ENCODE results near the gene RPTN.

RPTN gene

DNA sequence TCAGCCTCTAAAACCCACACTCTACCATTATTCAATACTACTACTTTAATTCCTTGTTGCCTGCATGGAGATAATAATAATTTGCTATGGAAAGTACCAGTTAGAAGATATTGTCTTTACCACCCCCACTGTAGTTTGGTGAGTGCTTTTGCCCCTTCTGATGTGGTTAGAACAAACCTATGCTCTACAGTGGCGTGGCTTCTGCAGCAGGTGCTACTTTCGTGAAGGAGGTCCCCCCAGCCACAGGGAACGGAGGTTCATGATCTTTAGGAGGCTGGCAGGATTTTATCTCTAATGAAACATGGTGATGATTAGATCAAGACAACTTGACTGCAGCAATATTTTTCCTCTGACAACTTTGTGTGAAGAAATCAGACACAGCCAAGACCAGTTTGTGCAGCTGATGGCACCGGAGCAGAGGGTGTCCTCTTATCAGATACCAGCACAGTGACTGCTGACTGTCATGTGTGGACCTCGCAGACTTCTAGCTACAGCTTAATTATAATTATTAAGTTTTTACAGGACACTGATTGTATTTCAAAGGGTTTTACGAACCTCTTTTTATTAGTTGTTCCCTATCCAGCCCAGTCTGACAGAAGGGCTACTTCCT, 33.1 kb downstream of the RPTN start:
- no peak for DNase-seq
- no peak overlapping the region for H3K27ac ChIP-seq
- TF ChIP-seq, protein P1, sequence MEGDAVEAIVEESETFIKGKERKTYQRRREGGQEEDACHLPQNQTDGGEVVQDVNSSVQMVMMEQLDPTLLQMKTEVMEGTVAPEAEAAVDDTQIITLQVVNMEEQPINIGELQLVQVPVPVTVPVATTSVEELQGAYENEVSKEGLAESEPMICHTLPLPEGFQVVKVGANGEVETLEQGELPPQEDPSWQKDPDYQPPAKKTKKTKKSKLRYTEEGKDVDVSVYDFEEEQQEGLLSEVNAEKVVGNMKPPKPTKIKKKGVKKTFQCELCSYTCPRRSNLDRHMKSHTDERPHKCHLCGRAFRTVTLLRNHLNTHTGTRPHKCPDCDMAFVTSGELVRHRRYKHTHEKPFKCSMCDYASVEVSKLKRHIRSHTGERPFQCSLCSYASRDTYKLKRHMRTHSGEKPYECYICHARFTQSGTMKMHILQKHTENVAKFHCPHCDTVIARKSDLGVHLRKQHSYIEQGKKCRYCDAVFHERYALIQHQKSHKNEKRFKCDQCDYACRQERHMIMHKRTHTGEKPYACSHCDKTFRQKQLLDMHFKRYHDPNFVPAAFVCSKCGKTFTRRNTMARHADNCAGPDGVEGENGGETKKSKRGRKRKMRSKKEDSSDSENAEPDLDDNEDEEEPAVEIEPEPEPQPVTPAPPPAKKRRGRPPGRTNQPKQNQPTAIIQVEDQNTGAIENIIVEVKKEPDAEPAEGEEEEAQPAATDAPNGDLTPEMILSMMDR (IDR thresholded peaks at IDR 0.05; ENCODE audit: low read depth, low read length), result no peak
- H3K27me3 ChIP-seq (ENCODE audit: insufficient read depth, low read depth, severe bottlenecking), result peaks cover 93% of the 10 kb centered on the region
- H3K4me3 ChIP-seq (ENCODE audit: low read depth, low read length), result no peak overlapping the region
- no peaks in the 10 kb centered on the region for H3K36me3 ChIP-seq
- H3K9me3 ChIP-seq (ENCODE audit: severe bottlenecking), result no peaks in the 10 kb centered on the region

DNA sequence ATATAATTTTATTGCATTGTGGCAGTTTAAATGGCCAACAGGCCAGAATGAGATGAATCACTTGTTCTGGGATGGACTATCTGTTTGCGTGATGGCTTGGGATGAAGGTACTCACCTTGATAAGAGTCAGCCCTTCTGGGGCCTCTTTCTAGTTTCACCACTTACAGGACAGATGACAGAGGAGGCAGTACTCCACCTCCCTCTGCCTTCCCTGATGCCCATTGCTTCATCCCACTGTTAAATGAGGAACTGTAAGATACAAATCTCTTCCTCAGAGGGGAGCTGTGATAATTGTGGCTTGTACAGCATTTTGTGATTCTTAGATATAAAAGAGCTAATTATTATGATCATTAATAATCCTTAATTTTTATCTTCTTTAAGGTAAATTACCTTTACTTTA, 40.1 kb downstream of the RPTN start:
- TF ChIP-seq, protein P1 (IDR thresholded peaks at IDR 0.05; ENCODE audit: low read depth, low read length), result no peak
- H3K4me3 ChIP-seq (ENCODE audit: low read depth, low read length), result no peak overlapping the region
- no peak for DNase-seq
- peaks cover 97% of the 10 kb centered on the region for H3K27me3 ChIP-seq (ENCODE audit: insufficient read depth, low read depth, severe bottlenecking)
- no peaks in the 10 kb centered on the region for H3K9me3 ChIP-seq (ENCODE audit: severe bottlenecking)
- no peaks in the 10 kb centered on the region for H3K36me3 ChIP-seq
- no peak overlapping the region for H3K27ac ChIP-seq

DNA sequence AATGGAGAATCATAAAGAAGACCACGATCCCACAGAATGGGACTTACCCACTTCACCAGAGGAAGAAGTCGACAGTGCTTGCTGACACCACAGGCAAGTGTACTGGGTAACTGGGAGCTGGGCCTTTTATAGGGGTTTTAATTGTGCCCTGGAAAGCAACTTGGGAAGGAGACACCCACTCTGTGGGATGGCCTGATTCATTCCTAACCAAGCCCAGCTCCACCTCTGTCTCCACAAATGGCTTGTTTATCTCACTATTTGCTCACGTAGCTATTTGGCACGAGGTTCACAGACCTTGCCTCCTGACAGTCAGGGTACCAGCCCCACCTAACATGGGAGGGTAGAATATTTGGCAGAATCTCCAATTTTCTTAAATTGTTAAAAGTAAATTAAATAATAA, 43.7 kb downstream of the RPTN start, which contains the start of gene TCHH:
TSS of gene TCHH (minus strand) at position 101 of the 400 bp plus-strand sequence. CDS start 1,364 bp downstream, outside the sequence.
- Histone ChIP-seq H3K9me3 (ENCODE audit: severe bottlenecking) (peaks cover 26% of the 10 kb centered on the region), H3K36me3 (no peaks in the 10 kb centered on the region), H3K27ac (no peak within 1 kb of the TSS), H3K4me3 (ENCODE audit: low read depth, low read length) (no peak within 1 kb of the TSS), H3K27me3 (ENCODE audit: insufficient read depth, low read depth, severe bottlenecking) (peaks cover 95% of the 10 kb centered on the region)
- TF ChIP-seq, protein P1 (IDR thresholded peaks at IDR 0.05; ENCODE audit: low read depth, low read length), result no peak
- no peak for DNase-seq

DNA sequence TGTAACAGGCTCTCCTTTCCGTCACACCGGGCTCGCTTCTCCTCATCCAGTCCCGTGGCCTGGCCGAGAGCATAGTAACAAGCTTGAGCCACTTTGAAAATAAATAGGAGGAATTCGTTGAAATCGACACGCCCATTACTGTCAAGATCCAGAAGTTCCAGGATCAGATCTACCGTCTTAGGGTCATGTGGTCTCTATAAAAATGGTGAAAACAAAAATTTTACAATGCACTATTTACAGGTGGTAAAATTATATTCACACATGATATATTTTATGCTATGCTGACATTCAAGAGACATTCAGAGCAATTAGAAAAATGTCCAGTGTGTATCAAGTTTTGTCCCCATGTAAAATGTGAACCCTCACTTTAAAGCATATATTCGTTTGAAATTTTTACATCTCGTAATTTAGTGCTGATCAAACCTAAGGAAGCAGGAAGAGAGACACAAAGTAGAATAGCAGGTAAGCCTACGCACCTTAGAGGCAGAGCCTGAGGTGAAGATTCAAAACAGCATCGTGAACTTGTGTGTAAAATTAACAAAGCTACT, 46.1 kb downstream of the RPTN start:
- peaks cover 44% of the 10 kb centered on the region for H3K9me3 ChIP-seq (ENCODE audit: severe bottlenecking)
- no peak overlapping the region for H3K4me3 ChIP-seq (ENCODE audit: low read depth, low read length)
- H3K36me3 ChIP-seq, result no peaks in the 10 kb centered on the region
- no peak overlapping the region for H3K27ac ChIP-seq
- peaks cover 92% of the 10 kb centered on the region for H3K27me3 ChIP-seq (ENCODE audit: insufficient read depth, low read depth, severe bottlenecking)
- DNase-seq, result no peak
- TF ChIP-seq, protein P1 (IDR thresholded peaks at IDR 0.05; ENCODE audit: low read depth, low read length), result no peak

DNA sequence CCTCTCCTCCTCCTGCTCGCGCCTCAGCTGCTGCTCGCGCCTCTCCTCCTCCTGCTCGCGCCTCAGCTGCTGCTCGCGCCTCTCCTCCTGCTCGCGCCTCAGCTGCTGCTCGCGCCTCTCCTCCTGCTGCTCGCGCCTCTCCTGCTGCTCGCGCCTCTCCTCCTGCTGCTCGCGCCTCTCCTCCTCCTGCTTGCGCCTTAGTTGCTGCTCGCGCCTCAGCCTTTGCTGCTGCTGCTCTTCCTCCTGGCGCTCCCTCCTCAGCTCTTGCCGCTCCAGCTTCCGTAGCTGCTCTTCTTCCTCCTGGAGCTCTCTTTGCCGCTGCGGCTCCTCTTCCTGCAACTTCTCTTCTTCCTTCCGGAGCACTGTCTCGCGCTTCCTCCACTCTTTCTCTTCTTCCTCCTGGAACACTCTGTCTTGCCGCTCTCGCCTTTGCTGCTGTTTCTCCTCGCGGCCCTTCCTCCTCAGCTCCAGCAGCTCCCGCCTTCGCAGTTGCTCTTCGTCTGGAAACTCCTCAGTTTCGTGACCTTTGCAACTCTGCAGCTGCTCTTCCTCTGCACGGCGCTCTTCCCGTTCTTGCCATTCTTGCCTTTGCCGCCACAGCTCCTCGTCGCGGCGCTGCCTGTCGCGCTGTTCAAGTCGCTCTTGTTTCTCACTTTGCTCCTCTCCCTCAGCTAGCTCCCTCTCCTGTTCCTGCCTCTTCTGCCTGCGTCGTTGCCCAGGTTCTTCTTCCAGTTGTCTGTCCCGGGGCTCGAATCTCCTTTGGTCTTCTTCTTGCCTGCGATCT, 46.7 kb downstream of the RPTN start:
- peaks cover 51% of the 10 kb centered on the region for H3K9me3 ChIP-seq (ENCODE audit: severe bottlenecking)
- H3K36me3 ChIP-seq, result no peaks in the 10 kb centered on the region
- DNase-seq, result no peak
- no peak overlapping the region for H3K4me3 ChIP-seq (ENCODE audit: low read depth, low read length)
- TF ChIP-seq, protein P1 (IDR thresholded peaks at IDR 0.05; ENCODE audit: low read depth, low read length), result no peak
- peaks cover 91% of the 10 kb centered on the region for H3K27me3 ChIP-seq (ENCODE audit: insufficient read depth, low read depth, severe bottlenecking)
- no peak overlapping the region for H3K27ac ChIP-seq

Data from WERI-Rb-1 (cell line).